ENCODE measurements around the gene CRHR1. TPM values are rescaled to one million over a fixed set of nuclear protein-coding genes. Genes with fewer than 3 reads are reported as not detected.

The CRHR1 gene
- total RNA-seq, 4 donors from 2014 or later: 0.10 to 0.54 (median 0.35) TPM; not detected in 1

- ATAC-seq: no peak
- H3K4me3 ChIP-seq: no peak overlapping the region
- H3K27ac ChIP-seq: no peak overlapping the region
- TF ChIP-seq CTCF (IDR thresholded peaks at IDR 0.05) (no peak), POLR2AphosphoS5 (IDR thresholded peaks at IDR 0.05) (no peak), POLR2A (IDR thresholded peaks at IDR 0.05) (no peak), EP300 (IDR thresholded peaks at IDR 0.05) (no peak)
- WGBS, 2 donors (ENCODE audit: low coverage in 1 of 2): 61 to 82% methylated on average over 3 to 6 of the region's 6 CpGs
- H3K36me3 ChIP-seq: no peaks in the 10 kb centered on the region
- no peaks in the 10 kb centered on the region for H3K9me3 ChIP-seq
- H3K4me1 ChIP-seq: peaks cover 0 to 9% (median 0%) of the 10 kb centered on the region in 3 donors
- peaks cover 41% of the 10 kb centered on the region for H3K27me3 ChIP-seq
Measured at GRCh38 chr17:45867171-45867570, 83.1 kb downstream of the CRHR1 start.

GRCh38 chr17:45867702-45868101 lies 83.6 kb downstream of the CRHR1 start:
- Histone ChIP-seq H3K27ac (no peak overlapping the region), H3K4me3 (no peak overlapping the region), H3K27me3 (peaks cover 36% of the 10 kb centered on the region), H3K4me1 (peaks cover 0 to 9% (median 0%) of the 10 kb centered on the region in 3 donors), H3K36me3 (no peaks in the 10 kb centered on the region), H3K9me3 (no peaks in the 10 kb centered on the region)
- ATAC-seq: no peak
- TF ChIP-seq POLR2A (IDR thresholded peaks at IDR 0.05): no peak
- WGBS, 2 donors (ENCODE audit: low coverage in 1 of 2): 33 to 59% methylated on average over 2 to 8 of the region's 8 CpGs

- 48% methylated on average over 5 of the region's 5 CpGs; no CpG with 5 or more reads in 1 of the 2 donors for WGBS, 2 donors (ENCODE audit: low coverage in 1 of 2)
- no peak for ATAC-seq
- Histone ChIP-seq H3K4me1 (peaks cover 0 to 9% (median 0%) of the 10 kb centered on the region in 3 donors), H3K4me3 (no peak overlapping the region), H3K27me3 (peaks cover 30% of the 10 kb centered on the region), H3K36me3 (no peaks in the 10 kb centered on the region), H3K27ac (no peak overlapping the region), H3K9me3 (no peaks in the 10 kb centered on the region)
- no peak for TF ChIP-seq POLR2A (IDR thresholded peaks at IDR 0.05)
- TF ChIP-seq POLR2AphosphoS5 (IDR thresholded peaks at IDR 0.05): no peak
- TF ChIP-seq EP300 (IDR thresholded peaks at IDR 0.05): no peak
- no peak for TF ChIP-seq CTCF (IDR thresholded peaks at IDR 0.05)
Measured at GRCh38 chr17:45868276-45868675, 84.2 kb downstream of the CRHR1 start.

- Histone ChIP-seq H3K9me3 (no peaks in the 10 kb centered on the region), H3K36me3 (no peaks in the 10 kb centered on the region), H3K27me3 (peaks cover 18% of the 10 kb centered on the region), H3K27ac (no peak overlapping the region), H3K4me1 (peaks cover 0 to 9% (median 0%) of the 10 kb centered on the region in 3 donors), H3K4me3 (no peak overlapping the region)
- TF ChIP-seq CTCF (IDR thresholded peaks at IDR 0.05) (no peak), POLR2AphosphoS5 (IDR thresholded peaks at IDR 0.05) (no peak), EP300 (IDR thresholded peaks at IDR 0.05) (no peak), POLR2A (IDR thresholded peaks at IDR 0.05) (no peak)
- no peak for ATAC-seq
- 53 to 56% methylated on average over 5 to 10 of the region's 14 CpGs for WGBS, 2 donors (ENCODE audit: low coverage in 1 of 2)
Measured at GRCh38 chr17:45869676-45870341, 85.7 kb downstream of the CRHR1 start.

- WGBS, 2 donors (ENCODE audit: low coverage in 1 of 2): 20 to 31% methylated on average over 1 to 4 of the region's 4 CpGs
- no peak overlapping the region for H3K4me3 ChIP-seq
- TF ChIP-seq POLR2A (IDR thresholded peaks at IDR 0.05) (no peak), EP300 (IDR thresholded peaks at IDR 0.05) (no peak), POLR2AphosphoS5 (IDR thresholded peaks at IDR 0.05) (no peak), CTCF (IDR thresholded peaks at IDR 0.05) (no peak)
- no peak for ATAC-seq
- H3K27ac ChIP-seq: no peak overlapping the region
- no peaks in the 10 kb centered on the region for H3K36me3 ChIP-seq
- H3K27me3 ChIP-seq: peaks cover 18% of the 10 kb centered on the region
- no peaks in the 10 kb centered on the region for H3K9me3 ChIP-seq
- H3K4me1 ChIP-seq: peaks cover 0 to 9% (median 0%) of the 10 kb centered on the region in 3 donors
Measured at GRCh38 chr17:45870342-45870974, 86.3 kb downstream of the CRHR1 start.
